Tibial nerve (tissue), 4 donors: ENCODE measurements around the gene MKKS.

ENCODE experiments used
- EP300 ChIP-seq, 2 donors: sonication (generic); formaldehyde crosslinking; IDR thresholded peaks; one replicate each; pipeline ENCODE4 v1.6.1; 2017; ENCODE audit warnings: antibody characterized with exemption in 2 of 2, mild to moderate bottlenecking in 1 of 2
- TF ChIP-seq, protein P1 (sequence below), 5 experiments: fragments of 200-600 bp in 3 of 5; fragments of 450-650 bp in 2 of 5; sonication (generic) in 3 of 5; IDR thresholded peaks; one replicate each; pipeline ENCODE4 v1.5.1; 2016 to 2019; ENCODE audit warnings: antibody characterized with exemption in 5 of 5, mild to moderate bottlenecking in 3 of 5, moderate library complexity in 2 of 5

DNA sequence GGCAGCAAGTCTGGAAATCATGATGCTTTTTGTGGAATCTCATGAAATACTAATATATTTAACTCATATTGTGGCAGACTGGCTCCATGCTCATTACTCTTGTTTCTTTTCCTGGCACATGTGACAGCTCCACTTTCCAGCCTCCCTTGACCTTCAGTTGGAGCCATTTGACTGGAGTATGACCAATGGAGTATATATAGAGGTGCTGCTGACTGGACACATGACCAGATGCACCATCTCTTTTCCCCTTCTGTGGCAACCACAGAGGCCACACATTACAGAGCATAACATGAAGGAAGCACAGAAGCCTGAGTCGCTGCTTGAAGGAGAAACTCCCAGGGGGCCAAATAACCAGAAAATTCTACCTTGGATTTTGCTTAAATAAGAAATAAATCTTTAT lies 77.4 kb downstream of the MKKS start:
- TF ChIP-seq, protein P1, sequence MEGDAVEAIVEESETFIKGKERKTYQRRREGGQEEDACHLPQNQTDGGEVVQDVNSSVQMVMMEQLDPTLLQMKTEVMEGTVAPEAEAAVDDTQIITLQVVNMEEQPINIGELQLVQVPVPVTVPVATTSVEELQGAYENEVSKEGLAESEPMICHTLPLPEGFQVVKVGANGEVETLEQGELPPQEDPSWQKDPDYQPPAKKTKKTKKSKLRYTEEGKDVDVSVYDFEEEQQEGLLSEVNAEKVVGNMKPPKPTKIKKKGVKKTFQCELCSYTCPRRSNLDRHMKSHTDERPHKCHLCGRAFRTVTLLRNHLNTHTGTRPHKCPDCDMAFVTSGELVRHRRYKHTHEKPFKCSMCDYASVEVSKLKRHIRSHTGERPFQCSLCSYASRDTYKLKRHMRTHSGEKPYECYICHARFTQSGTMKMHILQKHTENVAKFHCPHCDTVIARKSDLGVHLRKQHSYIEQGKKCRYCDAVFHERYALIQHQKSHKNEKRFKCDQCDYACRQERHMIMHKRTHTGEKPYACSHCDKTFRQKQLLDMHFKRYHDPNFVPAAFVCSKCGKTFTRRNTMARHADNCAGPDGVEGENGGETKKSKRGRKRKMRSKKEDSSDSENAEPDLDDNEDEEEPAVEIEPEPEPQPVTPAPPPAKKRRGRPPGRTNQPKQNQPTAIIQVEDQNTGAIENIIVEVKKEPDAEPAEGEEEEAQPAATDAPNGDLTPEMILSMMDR (IDR thresholded peaks at IDR 0.05): no peak
- no peak for TF ChIP-seq EP300 (IDR thresholded peaks at IDR 0.05)
